ENCODE results near the gene CCL17. TPM values are rescaled to one million over a fixed set of nuclear protein-coding genes. Genes with fewer than 3 reads are reported as not detected.
A peak's percentile ranks its signal among the peaks of the same experiment; 100 is the strongest.
"Not testable (repeated sequence)": the region's sequence is repeated elsewhere in the genome, so short reads cannot be mapped to it uniquely, and the experiment has no call there.

CCL17 gene
- total RNA-seq, 1 donor from 2014 or later = not detected

GRCh38 chr16:57416084-57416483 is 11.5 kb downstream of the CCL17 start:
- no peak for ATAC-seq
- intact Hi-C loops (cut with DNase I) = loop anchor here (5.0 kb wide), 2 partner anchors 34 to 334 kb away; no protein-coding TSS in a partner anchor
- no peak for DNase-seq (ENCODE audit: missing footprints)

GRCh38 chr16:57419506-57419905 is 14.9 kb downstream of the CCL17 start:
- ATAC-seq (no peak), DNase-seq (ENCODE audit: missing footprints) (no peak)
- intact Hi-C loops (cut with DNase I) = loop anchor here (2.0 to 5.0 kb wide), 3 partner anchors 37 to 337 kb away; no protein-coding TSS in a partner anchor

- DNase-seq (ENCODE audit: missing footprints) (no peak), ATAC-seq (peak; percentile 49)
- intact Hi-C loops (cut with DNase I) = no loop called here
Observed at GRCh38 chr16:57422026-57422944, 17.7 kb downstream of the CCL17 start.

GRCh38 chr16:57423152-57423551 is 18.6 kb downstream of the CCL17 start:
- intact Hi-C loops (cut with DNase I) = no loop called here
- DNase-seq (ENCODE audit: missing footprints) = no peak
- ATAC-seq = no peak

- ATAC-seq = peak; percentile 76
- no peak for DNase-seq (ENCODE audit: missing footprints)
- intact Hi-C loops (cut with DNase I) = no loop called here
Observed at GRCh38 chr16:57424583-57424982, 20.0 kb downstream of the CCL17 start.

- intact Hi-C loops (cut with DNase I) = no loop called here
- ATAC-seq (no peak), DNase-seq (ENCODE audit: missing footprints) (no peak)
Observed at GRCh38 chr16:57426356-57426755, 21.8 kb downstream of the CCL17 start.

GRCh38 chr16:57427307-57427706 is 22.7 kb downstream of the CCL17 start:
- no peak for ATAC-seq
- intact Hi-C loops (cut with DNase I) = no loop called here
- DNase-seq (ENCODE audit: missing footprints) = no peak

GRCh38 chr16:57427824-57428223 is 23.3 kb downstream of the CCL17 start:
- intact Hi-C loops (cut with DNase I) = no loop called here
- ATAC-seq (no peak), DNase-seq (ENCODE audit: missing footprints) (no peak)

- intact Hi-C loops (cut with DNase I) = no loop called here
- DNase-seq (ENCODE audit: missing footprints) = no peak
- ATAC-seq = no peak
Observed at GRCh38 chr16:57430955-57431354, 26.4 kb downstream of the CCL17 start.

GRCh38 chr16:57432505-57432904 is 27.9 kb downstream of the CCL17 start:
- no peak for ATAC-seq
- intact Hi-C loops (cut with DNase I) = no loop called here

GRCh38 chr16:57432989-57433388 is 28.4 kb downstream of the CCL17 start:
- ATAC-seq = no peak
- DNase-seq (ENCODE audit: missing footprints) = no peak
- intact Hi-C loops (cut with DNase I) = no loop called here

More at GRCh38 chr16:57432505-57432904, 27.9 kb downstream of the CCL17 start:
- DNase-seq (ENCODE audit: missing footprints) = no peak

GRCh38 chr16:57434003-57434402 is 29.4 kb downstream of the CCL17 start:
- DNase-seq (ENCODE audit: missing footprints) (no peak), ATAC-seq (no peak)
- intact Hi-C loops (cut with DNase I) = no loop called here

GRCh38 chr16:57435838-57436237 is 31.3 kb downstream of the CCL17 start:
- DNase-seq (ENCODE audit: missing footprints) (no peak), ATAC-seq (no peak)
- intact Hi-C loops (cut with DNase I) = no loop called here

- intact Hi-C loops (cut with DNase I); DNase-seq (ENCODE audit: missing footprints); ATAC-seq: not testable (repeated sequence)
Observed at GRCh38 chr16:57439947-57440346, 35.4 kb downstream of the CCL17 start.

GRCh38 chr16:57440551-57440950 is 36.0 kb downstream of the CCL17 start:
- ATAC-seq; intact Hi-C loops (cut with DNase I); DNase-seq (ENCODE audit: missing footprints): not testable (repeated sequence)

GRCh38 chr16:57444711-57445110 is 40.1 kb downstream of the CCL17 start:
- no peak for DNase-seq (ENCODE audit: missing footprints)
- intact Hi-C loops (cut with DNase I) = no loop called here
- ATAC-seq = no peak

GRCh38 chr16:57445510-57445909 is 40.9 kb downstream of the CCL17 start:
- intact Hi-C loops (cut with DNase I) = no loop called here

GRCh38 chr16:57446531-57447185 is 42.1 kb downstream of the CCL17 start:
- DNase-seq (ENCODE audit: missing footprints) (no peak), ATAC-seq (peak; percentile 24)
- intact Hi-C loops (cut with DNase I) = loop anchor here (2.0 kb wide), 1 partner anchor 72 kb away; no protein-coding TSS in a partner anchor

More at GRCh38 chr16:57445510-57445909, 40.9 kb downstream of the CCL17 start:
- ATAC-seq (no peak), DNase-seq (ENCODE audit: missing footprints) (no peak)

GRCh38 chr16:57447186-57447962 is 42.8 kb downstream of the CCL17 start, which contains the start of the genes CIAPIN1 and COQ9:
Gene CIAPIN1 (minus strand): TSS chr16:57447385. CDS start chr16:57440928, 6,457 bp downstream.
Gene COQ9 (plus strand): TSS chr16:57447479. CDS start chr16:57447506, 27 bp downstream.
- peak; percentile 99 for ATAC-seq
- DNase-seq (ENCODE audit: missing footprints) = peak; percentile 98
- intact Hi-C loops (cut with DNase I) = loop anchor here (2.0 kb wide), 1 partner anchor 71 kb away; no protein-coding TSS in a partner anchor

Measured in Right ventricle myocardium inferior (tissue), 1 donor.